D721Med (cell line): ENCODE measurements around the gene ANO1.

Experiments used
- DNase-seq: peaks from one replicate; pipeline ENCODE4 v3.0.0; 2011; ENCODE audit warnings: low spot score; ENCODE audit not compliant: insufficient read length
- FAIRE-seq: peaks from 2 replicates; lab custom pipeline; 2011; peaks lifted over from hg19 to GRCh38; lab: Jason Lieb, UNC
- TF ChIP-seq, protein P1 (sequence below): IDR thresholded peaks from 2 replicates; pipeline ENCODE4 v1.5.1; 2012; ENCODE audit warnings: mild to moderate bottlenecking, control low read depth; ENCODE audit not compliant: insufficient read depth; ENCODE audit errors: missing control alignments

Gene ANO1

GRCh38 chr11:70107756-70108155, 29.6 kb downstream of the ANO1 start:
- TF ChIP-seq, protein P1, sequence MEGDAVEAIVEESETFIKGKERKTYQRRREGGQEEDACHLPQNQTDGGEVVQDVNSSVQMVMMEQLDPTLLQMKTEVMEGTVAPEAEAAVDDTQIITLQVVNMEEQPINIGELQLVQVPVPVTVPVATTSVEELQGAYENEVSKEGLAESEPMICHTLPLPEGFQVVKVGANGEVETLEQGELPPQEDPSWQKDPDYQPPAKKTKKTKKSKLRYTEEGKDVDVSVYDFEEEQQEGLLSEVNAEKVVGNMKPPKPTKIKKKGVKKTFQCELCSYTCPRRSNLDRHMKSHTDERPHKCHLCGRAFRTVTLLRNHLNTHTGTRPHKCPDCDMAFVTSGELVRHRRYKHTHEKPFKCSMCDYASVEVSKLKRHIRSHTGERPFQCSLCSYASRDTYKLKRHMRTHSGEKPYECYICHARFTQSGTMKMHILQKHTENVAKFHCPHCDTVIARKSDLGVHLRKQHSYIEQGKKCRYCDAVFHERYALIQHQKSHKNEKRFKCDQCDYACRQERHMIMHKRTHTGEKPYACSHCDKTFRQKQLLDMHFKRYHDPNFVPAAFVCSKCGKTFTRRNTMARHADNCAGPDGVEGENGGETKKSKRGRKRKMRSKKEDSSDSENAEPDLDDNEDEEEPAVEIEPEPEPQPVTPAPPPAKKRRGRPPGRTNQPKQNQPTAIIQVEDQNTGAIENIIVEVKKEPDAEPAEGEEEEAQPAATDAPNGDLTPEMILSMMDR: no peak
- no peak for FAIRE-seq

GRCh38 chr11:70108250-70108649, 30.1 kb downstream of the ANO1 start:
- FAIRE-seq (no peak), DNase-seq (no peak)
- TF ChIP-seq, protein P1: no peak

More at GRCh38 chr11:70107756-70108155, 29.6 kb downstream of the ANO1 start:
- no peak for DNase-seq

GRCh38 chr11:70109006-70109405, 30.9 kb downstream of the ANO1 start:
- DNase-seq (no peak), FAIRE-seq (no peak)
- TF ChIP-seq, protein P1: no peak

GRCh38 chr11:70109903-70110302, 31.8 kb downstream of the ANO1 start:
- FAIRE-seq (no peak), DNase-seq (no peak)
- TF ChIP-seq, protein P1: no peak

DNA sequence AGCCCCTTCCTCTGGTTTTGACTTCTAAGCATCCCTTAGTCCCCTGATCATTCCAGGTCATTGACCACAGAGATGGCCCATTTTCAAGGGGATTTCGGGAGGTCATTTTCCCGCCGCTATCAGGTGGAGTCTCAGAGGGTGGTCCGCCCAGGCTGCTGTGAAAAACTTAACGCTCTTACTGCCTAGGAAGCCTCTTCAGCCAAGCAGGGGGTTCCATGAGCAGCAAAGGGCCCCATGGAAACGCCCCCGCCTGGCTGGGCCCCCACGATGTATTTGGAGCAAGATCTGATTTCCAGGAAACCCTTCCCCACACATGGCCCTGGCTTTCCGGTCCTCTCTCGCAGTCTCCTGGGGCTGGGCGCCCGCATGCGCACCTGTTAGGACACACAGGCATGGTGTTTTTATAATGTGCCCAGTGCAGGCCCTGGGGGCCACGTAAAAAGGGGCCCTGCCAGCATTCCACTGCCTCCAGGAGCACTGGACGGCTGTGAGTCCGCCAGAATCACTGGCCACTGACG, 32.5 kb downstream of the ANO1 start:
- FAIRE-seq: no peak
- TF ChIP-seq, protein P1: no peak

DNA sequence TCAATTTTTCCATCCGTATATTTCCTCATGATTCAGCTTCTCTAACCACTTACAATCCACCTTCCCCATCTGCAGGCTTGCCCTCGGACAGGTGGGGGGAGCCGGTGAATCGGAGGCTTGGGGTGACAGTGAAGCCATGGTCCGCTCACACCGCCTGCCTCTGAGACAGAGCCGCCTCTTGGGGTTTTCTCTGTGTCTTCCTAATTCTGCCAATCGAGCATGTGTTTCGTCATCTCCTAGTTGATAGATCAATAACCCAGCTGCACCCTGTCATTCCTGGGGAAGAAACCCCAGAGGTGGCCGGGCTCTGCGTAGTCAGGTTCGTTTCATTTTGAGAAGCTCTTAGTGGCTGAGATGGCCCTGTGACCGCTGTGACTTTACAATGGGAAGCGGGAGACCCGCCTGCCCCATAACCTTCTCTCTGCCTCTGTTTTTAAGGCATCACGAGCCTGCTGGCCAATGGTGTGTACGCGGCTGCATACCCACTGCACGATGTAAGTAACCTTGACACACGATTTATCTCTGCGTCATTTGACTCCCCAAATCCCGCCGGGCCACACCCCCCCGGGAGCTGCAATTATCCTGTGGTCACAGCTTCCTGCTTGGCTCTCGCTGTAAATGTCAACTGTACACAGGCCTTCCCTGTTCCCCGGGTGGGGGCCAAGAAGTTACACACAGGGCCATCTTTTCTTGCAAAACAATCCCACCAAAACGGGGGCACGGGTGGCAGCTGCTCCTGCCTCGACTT, 33.3 kb downstream of the ANO1 start:
- DNase-seq: no peak
- no peak for FAIRE-seq
- TF ChIP-seq, protein P1: no peak

More for the DNA sequence above, 32.5 kb downstream of the ANO1 start:
- no peak for DNase-seq

GRCh38 chr11:70112017-70112434, 33.9 kb downstream of the ANO1 start:
- FAIRE-seq: no peak
- DNase-seq: no peak
- TF ChIP-seq, protein P1: no peak
